Activated CD4-positive, alpha-beta T cell treated with anti-CD3 and anti-CD28 coated beads, Interleukin-2, amount 50 U/mL, for 16 hours (primary cell): Measurements from ENCODE around the gene P2RX1.

Source experiments
- DNase-seq: peaks from one replicate; pipeline ENCODE4 v3.0.0-alpha.2; 2020

The P2RX1 gene

GRCh38 chr17:3903051-3903825, 13.0 kb downstream of the P2RX1 start:
- DNase-seq, result no peak

DNA sequence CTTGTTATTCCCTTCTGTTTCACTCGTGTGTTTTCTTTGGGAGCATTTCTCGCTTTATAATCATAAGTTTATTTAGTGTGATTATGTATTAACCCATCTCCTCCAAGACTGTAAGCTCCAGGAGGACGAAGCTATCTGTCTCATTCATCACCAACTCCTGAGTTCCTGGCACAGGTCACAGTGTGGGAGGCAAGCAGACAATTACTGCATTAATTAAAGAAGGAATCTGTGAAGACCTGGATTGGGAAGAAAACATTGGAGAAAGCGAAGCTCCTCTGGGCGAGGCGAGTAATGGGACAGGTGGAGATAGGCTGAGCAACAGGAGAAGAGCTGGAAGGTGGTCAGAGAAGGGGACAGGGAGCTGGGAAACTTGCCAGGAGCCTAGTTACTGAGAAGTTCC, 15.6 kb downstream of the P2RX1 start:
- DNase-seq, result no peak

- DNase-seq, result no peak
These were observed 18.5 kb downstream of the P2RX1 start for GRCh38 chr17:3897731-3898130.

- DNase-seq, result no peak
These were observed 19.4 kb downstream of the P2RX1 start for GRCh38 chr17:3896968-3897235.

DNA sequence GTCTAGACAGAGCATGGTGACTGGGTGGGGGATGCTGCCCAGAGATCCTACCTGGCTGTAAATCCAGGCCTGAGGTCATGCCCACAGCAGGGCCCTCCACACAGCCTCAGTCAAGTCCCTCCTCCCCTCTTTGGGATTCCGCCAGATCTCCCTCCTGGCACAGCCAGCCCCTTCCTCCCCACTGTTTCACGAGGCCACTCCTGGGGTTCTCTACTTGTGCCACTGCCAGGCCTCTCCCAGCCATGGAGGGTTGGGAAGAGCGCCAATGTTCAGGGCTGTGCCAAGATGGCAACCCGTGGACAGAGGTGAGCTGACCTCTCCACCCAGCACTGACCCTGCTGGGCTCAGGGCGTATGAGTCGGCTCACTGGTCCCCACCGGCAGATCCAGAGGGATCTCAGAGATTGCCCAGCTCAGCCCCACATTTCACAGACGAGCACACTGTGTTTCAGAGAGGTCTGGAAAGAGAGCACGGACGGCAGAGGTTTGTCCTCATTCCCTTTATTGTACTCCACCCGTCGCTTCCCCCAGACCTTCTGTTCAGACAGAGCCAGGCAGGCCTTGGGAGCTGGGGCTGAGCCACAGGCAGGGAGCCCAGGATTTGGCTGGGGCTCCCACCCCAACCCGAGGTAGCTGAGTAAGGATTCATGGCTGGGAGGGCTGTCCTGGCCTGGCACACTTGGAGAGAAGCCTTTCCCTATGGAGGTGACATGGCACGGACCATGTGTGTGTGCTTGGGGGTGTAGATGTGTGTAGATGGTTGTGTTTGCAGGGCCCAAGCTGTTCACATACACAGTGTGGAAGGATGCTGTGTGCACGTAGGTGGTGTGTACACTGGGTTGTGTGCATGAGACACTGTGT, 19.9 kb downstream of the P2RX1 start:
- DNase-seq, result no peak

GRCh38 chr17:3895354-3895753, 20.9 kb downstream of the P2RX1 start:
- DNase-seq, result no peak

DNA sequence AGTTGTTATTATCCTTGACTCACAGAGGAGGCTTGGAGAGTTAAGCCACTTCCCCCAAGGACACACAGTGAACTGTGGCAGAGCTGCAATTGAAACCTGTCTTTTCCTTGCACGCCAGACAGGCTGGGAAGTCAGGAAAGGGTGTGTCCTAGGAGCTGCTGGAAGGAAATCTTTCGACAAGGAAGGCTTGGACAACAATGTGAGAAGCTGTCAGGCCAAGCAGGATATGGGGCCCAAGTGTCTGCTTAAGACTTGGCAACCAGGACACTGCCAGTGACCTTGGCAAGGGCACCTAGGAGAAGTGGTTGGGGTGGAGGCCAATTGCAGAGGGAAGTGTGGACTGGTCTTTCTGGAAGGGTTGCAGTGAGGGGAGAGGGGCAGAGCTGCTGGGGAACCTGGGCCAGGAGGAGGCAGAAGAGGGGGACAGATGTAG, 21.3 kb downstream of the P2RX1 start:
- DNase-seq, result no peak

GRCh38 chr17:3894188-3894587, 22.1 kb downstream of the P2RX1 start:
- DNase-seq, result no peak

DNA sequence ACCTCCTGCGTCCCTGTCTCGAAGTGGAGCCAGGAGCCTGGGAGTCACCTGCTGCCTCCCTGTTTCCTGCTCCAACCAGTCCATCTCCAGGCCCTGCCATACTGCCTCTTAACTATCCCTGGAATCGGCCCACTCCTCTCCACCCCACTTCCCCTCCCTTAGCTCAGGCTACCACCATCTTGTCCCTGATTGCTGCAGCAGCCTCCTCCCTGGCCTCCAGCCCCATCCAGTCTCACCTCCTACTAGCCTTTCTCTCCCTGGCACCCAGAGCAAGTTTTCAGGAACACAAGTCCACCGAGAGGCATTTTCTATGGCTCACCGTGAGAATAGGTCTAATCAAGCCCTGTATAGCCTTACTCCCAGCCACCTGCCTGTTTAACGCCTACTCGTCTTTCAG, 22.5 kb downstream of the P2RX1 start:
- DNase-seq, result no peak

DNA sequence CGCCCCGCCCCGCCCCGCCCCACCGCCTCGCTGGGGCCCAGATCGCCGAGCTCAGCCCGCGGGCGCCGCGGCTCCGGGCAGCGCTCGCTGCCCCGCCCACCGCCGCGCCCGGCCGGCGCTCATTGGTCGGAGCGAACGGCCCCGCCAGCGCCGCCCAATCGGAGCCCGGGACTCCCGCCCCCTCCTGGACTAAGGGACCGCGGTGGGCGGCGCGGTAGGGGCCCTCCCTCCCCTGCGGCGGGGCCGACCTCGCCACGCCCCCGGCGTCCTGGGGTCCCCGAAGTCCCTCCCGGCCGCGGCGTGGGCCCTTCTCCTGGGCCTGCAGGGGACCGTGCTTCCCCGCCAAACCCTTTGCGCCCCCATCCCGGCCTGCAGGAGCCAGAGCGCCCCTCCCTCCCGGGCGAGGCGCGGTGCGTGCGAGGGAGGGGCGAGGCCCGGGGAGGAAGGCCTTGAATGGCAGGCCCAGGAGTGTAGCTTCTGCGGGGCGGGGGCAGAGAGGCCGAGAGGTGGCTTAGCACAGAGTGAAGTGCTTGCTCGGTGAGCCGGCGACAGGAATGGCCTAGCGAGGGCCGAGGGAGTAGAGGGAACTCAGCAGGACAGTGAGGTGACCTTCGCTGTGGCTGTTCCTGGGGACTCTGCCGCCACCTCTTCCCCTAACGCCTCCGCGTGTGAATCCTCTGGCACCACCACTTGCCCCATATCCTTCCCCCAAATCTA, 23.1 kb downstream of the P2RX1 start, which contains the start of gene CAMKK1:
CAMKK1 (minus strand) TSS at position 51 of the 717 bp plus-strand sequence. CDS start 7,366 bp downstream, outside the sequence.
- DNase-seq, result peak; percentile 91

- DNase-seq, result peak; percentile 56
These were observed 23.9 kb downstream of the P2RX1 start for GRCh38 chr17:3892095-3892998.

DNA sequence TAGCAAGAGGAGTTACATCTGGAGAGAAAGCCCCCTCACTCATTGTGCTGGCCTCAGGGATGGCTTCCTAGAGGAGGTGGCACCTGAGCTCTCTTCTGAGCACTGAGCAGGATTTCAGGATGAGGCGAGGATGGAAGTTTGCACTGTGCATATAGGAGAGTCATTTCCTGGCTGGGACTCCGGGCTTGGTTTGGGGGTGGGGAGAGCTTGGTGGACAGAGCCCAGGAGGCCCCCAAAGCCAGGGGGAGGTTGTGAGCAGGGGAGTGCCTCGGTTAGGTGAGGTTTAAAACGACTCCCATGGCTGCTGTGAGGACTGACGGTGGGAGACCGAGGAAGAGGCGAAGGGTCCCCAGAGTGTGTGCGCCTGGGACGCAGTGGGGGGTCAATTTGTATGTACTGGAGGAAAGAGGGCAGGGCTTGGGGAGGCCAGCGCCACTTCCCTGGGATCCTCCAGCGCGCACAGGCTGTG, 24.6 kb downstream of the P2RX1 start:
- no peak for DNase-seq

DNA sequence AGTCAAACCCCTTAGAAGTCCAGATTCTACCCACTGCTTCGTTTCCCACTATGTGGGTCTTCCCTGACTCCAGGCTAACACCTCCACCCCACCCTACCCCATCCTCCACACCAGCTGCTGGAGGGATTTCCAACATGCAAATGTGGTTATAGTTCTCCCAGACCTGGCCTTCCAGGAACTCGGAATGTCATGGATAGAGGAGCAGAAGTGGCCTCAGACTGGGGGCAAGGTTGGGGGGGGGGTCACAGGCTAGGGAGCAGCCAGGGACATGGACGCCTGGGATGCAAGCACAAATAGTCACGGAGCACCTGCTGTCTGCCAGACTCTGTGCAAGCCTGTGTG, 25.4 kb downstream of the P2RX1 start:
- no peak for DNase-seq

DNA sequence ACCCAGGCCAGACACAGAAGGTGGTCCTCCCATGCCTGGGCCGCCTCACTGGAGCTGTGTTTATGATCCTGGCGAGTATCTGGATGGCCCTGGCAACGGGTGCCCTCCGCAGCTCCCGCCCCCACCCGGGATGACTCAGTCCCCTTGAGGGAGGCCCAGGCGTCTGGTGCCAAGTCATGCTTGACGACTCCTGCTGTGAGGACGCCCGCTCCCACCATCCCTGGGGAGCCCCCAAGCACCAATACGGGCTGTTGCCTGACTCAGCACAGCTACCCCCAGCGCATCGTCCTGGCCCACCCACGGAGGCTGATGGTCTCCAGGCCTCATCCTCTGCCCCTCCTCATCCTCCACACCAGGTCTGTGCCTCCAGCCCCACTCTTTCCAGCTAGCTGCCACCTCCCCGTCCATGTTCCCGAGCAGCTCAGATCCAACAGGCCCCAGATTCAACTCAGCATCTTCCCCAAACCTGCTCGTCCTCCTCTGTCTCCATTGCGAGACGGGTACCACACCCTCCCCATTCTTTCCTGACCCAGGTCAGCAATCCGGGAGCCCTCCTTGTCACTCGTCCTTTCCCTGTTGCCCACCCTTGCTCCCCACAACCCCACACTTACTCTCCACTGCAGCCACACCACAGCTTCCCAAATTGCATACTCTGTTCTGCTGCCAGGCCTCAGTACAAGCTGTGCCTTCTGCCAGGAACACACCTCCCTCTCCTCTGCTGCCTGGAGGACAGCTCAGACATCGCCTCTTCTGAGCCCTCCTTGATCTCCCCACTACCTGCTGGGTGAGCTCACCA, 26.0 kb downstream of the P2RX1 start:
- DNase-seq, result no peak

DNA sequence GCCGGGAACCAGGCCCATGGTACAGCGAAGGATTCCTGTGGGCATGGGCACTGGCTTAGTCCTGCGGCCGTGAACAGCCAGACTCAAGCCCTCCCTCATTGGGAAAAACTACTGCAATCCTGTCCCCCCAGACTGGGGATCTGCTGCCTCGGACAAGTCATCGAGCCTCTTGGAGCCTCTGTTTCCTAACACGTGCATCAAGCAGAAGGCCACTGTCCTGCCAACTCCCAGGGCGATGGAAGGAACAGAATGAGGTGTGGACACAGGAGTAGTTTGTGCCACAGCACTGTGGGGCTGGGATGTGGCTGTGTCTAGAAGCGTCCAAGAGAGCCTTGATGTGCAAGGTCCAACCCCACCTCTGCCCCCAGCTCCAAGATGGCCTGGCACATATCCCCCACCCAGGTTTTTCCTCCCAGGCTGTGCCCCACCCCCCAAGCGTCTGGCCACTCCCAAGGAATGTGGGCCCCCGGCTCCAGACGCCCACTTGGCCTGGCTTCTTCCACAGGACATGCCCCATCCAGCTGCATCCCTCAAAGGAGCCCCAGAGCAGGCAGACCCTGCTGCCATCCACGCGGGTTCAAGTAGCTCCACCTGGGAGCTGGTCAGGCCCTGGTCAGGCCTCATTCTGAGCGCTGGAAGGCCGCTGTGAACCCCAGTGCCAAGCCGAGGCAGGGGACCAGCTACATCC, 26.8 kb downstream of the P2RX1 start:
- DNase-seq, result no peak

DNA sequence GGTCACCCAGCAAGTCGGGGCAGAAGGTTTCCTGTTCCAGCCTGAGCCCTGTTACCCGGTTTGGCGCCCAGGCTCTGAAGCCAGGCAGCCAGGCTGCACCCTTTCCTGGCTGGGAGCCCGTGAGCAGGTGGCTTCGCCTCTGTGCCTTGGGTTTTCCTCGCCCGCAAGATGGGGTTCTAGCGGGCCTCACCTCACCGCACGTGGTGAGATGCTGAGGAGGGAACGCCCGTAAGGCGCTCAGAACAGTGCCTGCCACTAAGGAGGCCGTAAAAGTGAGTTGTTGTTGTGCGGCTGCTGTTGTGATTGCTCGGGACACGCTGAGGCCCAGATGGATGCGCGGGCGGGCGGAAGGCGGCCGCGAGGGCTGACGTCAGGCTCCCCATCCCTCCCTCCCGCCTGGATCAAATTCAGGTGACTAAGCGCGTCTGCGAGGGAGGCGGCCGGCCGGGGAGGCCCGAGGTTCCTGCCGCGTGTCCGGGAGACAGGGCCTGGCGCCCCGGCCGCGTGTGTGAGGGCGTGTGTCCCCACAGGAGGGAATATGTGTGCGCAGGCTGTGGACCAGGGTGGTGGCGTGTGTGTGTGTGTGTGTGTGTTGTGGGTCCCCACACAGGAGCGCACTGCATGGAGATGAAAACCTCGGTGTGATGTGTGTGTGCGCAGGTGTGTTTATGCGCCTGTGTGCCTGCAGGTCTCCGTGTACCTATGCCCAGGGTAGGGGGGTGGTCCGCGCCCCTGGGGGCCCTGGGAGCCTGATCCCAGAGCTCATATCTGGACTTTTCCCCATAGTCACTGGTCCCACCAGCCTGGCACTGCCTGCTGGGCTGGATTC, 27.7 kb downstream of the P2RX1 start:
- DNase-seq, result no peak

- no peak for DNase-seq
These were observed 28.5 kb downstream of the P2RX1 start for GRCh38 chr17:3887804-3888203.

- DNase-seq, result no peak
These were observed 28.9 kb downstream of the P2RX1 start for GRCh38 chr17:3887394-3887793.

GRCh38 chr17:3886776-3887175, 29.5 kb downstream of the P2RX1 start:
- no peak for DNase-seq

GRCh38 chr17:3885970-3886369, 30.3 kb downstream of the P2RX1 start:
- DNase-seq, result no peak
